Measurements from ENCODE around the gene SEC22A. TPM values are rescaled to one million over a fixed set of nuclear protein-coding genes. Genes with fewer than 3 reads are reported as not detected.

Gene SEC22A
- total RNA-seq, 3 donors from 2014 or later (not counting 1 experiment from before 2014, with no cell fraction given), result 16.4 to 21.2 (median 17.0) TPM

GRCh38 chr3:123271466-123272159 lies 69.9 kb downstream of the SEC22A start:
- Histone ChIP-seq H3K4me1 (ENCODE audit: control insufficient read depth, insufficient read depth, low read length) (no peaks in the 10 kb centered on the region), H3K36me3 (ENCODE audit: control insufficient read depth, insufficient read depth, low read length) (peaks cover 5% of the 10 kb centered on the region), H3K4me3 (ENCODE audit: low read length) (no peak overlapping the region), H3K9me3 (ENCODE audit: control insufficient read depth, insufficient read depth, low read length) (no peaks in the 10 kb centered on the region), H3K27me3 (ENCODE audit: control insufficient read depth, insufficient read depth, low read length) (no peaks in the 10 kb centered on the region), H3K27ac (ENCODE audit: low read length) (no peak overlapping the region)
- DNase-seq (no peak), ATAC-seq (no peak)
- 80% methylated on average over 5 of the region's 5 CpGs for WGBS (ENCODE audit: insufficient coverage)
- H3K4me1 Mint-ChIP-seq, result peaks cover 1 to 5% of the 10 kb centered on the region in 2 donors
- no peak overlapping the region for H3K4me3 Mint-ChIP-seq
- intact Hi-C loops (cut with micrococcal nuclease), result no loop called here
- no peaks in the 10 kb centered on the region for H3K27me3 Mint-ChIP-seq (ENCODE audit: low read depth in 2 of 2)
- H3K27ac Mint-ChIP-seq, result no peak overlapping the region
- H3K36me3 Mint-ChIP-seq, result no peaks in the 10 kb centered on the region
- TF ChIP-seq, protein P1, sequence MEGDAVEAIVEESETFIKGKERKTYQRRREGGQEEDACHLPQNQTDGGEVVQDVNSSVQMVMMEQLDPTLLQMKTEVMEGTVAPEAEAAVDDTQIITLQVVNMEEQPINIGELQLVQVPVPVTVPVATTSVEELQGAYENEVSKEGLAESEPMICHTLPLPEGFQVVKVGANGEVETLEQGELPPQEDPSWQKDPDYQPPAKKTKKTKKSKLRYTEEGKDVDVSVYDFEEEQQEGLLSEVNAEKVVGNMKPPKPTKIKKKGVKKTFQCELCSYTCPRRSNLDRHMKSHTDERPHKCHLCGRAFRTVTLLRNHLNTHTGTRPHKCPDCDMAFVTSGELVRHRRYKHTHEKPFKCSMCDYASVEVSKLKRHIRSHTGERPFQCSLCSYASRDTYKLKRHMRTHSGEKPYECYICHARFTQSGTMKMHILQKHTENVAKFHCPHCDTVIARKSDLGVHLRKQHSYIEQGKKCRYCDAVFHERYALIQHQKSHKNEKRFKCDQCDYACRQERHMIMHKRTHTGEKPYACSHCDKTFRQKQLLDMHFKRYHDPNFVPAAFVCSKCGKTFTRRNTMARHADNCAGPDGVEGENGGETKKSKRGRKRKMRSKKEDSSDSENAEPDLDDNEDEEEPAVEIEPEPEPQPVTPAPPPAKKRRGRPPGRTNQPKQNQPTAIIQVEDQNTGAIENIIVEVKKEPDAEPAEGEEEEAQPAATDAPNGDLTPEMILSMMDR (IDR thresholded peaks at IDR 0.05), result no peak
- H3K9me3 Mint-ChIP-seq, result no peaks in the 10 kb centered on the region

DNA sequence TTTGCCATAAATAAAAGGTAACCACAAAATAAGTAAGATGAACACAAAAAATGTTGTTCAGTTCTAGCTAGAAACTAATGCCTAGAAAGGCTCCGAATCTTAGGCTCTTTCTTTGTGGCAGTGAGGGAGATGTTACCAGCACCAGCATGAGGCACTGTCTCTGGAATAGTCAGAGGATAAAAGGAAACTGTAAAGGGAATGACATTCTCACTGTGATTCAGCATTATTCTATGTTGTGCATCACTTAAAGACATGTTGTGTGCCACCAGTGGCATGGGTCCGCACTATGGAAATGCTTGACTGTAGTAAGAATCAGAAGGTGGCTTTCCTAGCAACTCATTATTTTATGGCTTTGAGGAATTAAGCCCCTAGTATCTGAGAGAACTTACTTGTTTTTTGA lies 70.8 kb downstream of the SEC22A start:
- no peak overlapping the region for H3K27ac ChIP-seq (ENCODE audit: low read length)
- DNase-seq (no peak), ATAC-seq (no peak)
- H3K27me3 ChIP-seq (ENCODE audit: control insufficient read depth, insufficient read depth, low read length), result no peaks in the 10 kb centered on the region
- H3K27ac Mint-ChIP-seq, result no peak overlapping the region
- no peaks in the 10 kb centered on the region for H3K9me3 Mint-ChIP-seq
- H3K4me1 Mint-ChIP-seq, result peaks cover 7 to 8% of the 10 kb centered on the region in 2 donors
- H3K36me3 ChIP-seq (ENCODE audit: control insufficient read depth, insufficient read depth, low read length), result peaks cover 5% of the 10 kb centered on the region
- no peaks in the 10 kb centered on the region for H3K9me3 ChIP-seq (ENCODE audit: control insufficient read depth, insufficient read depth, low read length)
- 100% methylated on average over 2 of the region's 2 CpGs for WGBS (ENCODE audit: insufficient coverage)
- H3K4me3 Mint-ChIP-seq, result no peak overlapping the region
- no peaks in the 10 kb centered on the region for H3K36me3 Mint-ChIP-seq
- H3K4me3 ChIP-seq (ENCODE audit: low read length), result no peak overlapping the region
- TF ChIP-seq, protein P1 (IDR thresholded peaks at IDR 0.05), result no peak
- H3K27me3 Mint-ChIP-seq (ENCODE audit: low read depth in 2 of 2), result no peaks in the 10 kb centered on the region
- H3K4me1 ChIP-seq (ENCODE audit: control insufficient read depth, insufficient read depth, low read length), result no peaks in the 10 kb centered on the region
- intact Hi-C loops (cut with micrococcal nuclease), result no loop called here

GRCh38 chr3:123275691-123276090 lies 73.9 kb downstream of the SEC22A start:
- ATAC-seq (no peak), DNase-seq (no peak)
- no peak overlapping the region for H3K4me3 Mint-ChIP-seq
- no peaks in the 10 kb centered on the region for H3K9me3 Mint-ChIP-seq
- no peak overlapping the region for H3K27ac ChIP-seq (ENCODE audit: low read length)
- peaks cover 2% of the 10 kb centered on the region for H3K36me3 ChIP-seq (ENCODE audit: control insufficient read depth, insufficient read depth, low read length)
- TF ChIP-seq, protein P1 (IDR thresholded peaks at IDR 0.05), result no peak
- H3K4me1 Mint-ChIP-seq, result peaks cover 6 to 7% of the 10 kb centered on the region in 2 donors
- H3K27ac Mint-ChIP-seq, result no peak overlapping the region
- no peaks in the 10 kb centered on the region for H3K36me3 Mint-ChIP-seq
- WGBS (ENCODE audit: insufficient coverage), result 42% methylated on average over 2 of the region's 3 CpGs
- H3K9me3 ChIP-seq (ENCODE audit: control insufficient read depth, insufficient read depth, low read length), result no peaks in the 10 kb centered on the region
- no peaks in the 10 kb centered on the region for H3K4me1 ChIP-seq (ENCODE audit: control insufficient read depth, insufficient read depth, low read length)
- intact Hi-C loops (cut with micrococcal nuclease), result no loop called here
- no peaks in the 10 kb centered on the region for H3K27me3 Mint-ChIP-seq (ENCODE audit: low read depth in 2 of 2)
- no peaks in the 10 kb centered on the region for H3K27me3 ChIP-seq (ENCODE audit: control insufficient read depth, insufficient read depth, low read length)
- no peak overlapping the region for H3K4me3 ChIP-seq (ENCODE audit: low read length)
